GM18505 (cell line): ENCODE measurements around the gene MYO7A.

Experiments used
- ATAC-seq: cut with Tn5 transposase; IDR thresholded peaks from one replicate; pipeline ENCODE4 v1.9.1; 2021; ENCODE audit not compliant: unreplicated experiment
- POLR2A ChIP-seq: IDR thresholded peaks from 4 replicates; pipeline ENCODE4 v1.6.1; 2011; ENCODE audit warnings: borderline replicate concordance; ENCODE audit not compliant: insufficient read depth, insufficient read length; ENCODE audit errors: extremely low read depth

MYO7A gene

DNA sequence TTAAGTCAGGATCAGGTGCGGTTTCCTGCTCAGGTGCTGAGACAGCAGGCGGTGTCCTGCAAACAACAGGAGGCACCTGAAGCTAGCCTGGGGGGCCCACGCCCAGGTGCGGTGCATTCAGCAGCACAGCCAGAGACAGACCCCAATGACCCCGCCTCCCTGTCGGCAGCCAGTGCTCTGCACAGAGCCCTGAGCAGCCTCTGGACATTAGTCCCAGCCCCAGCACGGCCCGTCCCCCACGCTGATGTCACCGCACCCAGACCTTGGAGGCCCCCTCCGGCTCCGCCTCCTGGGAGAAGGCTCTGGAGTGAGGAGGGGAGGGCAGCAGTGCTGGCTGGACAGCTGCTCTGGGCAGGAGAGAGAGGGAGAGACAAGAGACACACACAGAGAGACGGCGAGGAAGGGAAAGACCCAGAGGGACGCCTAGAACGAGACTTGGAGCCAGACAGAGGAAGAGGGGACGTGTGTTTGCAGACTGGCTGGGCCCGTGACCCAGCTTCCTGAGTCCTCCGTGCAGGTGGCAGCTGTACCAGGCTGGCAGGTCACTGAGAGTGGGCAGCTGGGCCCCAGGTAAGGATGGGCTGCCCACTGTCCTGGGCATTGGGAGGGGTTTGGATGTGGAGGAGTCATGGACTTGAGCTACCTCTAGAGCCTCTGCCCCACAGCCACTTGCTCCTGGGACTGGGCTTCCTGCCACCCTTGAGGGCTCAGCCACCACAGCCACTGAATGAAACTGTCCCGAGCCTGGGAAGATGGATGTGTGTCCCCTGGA lies at the start of gene MYO7A:
MYO7A (plus strand) TSS at position 327 of the 772 bp plus-strand sequence. CDS start 2,389 bp downstream, outside the sequence.
- ATAC-seq: no peak
- TF ChIP-seq POLR2A: no peak

DNA sequence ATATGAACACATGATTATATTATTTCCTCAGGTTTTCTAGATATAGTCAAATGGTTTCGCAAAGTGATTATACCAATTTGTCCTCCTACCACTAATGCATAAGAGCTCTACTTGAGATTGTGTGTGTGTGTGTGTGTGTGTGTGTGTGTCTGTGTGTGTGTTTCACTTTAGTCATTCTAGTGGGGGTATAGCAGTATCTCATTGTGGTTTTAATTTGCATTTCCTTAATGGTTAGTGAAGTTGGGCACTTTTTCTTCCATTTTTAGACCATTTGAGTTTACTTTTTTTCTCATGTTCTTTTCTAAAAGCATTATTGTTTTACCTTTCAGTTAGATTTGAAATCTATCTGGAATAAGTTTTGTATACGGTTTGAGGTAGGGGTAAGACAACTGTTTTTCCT lies 48.4 kb upstream of the MYO7A start:
- no peak for TF ChIP-seq POLR2A
- no peak for ATAC-seq

DNA sequence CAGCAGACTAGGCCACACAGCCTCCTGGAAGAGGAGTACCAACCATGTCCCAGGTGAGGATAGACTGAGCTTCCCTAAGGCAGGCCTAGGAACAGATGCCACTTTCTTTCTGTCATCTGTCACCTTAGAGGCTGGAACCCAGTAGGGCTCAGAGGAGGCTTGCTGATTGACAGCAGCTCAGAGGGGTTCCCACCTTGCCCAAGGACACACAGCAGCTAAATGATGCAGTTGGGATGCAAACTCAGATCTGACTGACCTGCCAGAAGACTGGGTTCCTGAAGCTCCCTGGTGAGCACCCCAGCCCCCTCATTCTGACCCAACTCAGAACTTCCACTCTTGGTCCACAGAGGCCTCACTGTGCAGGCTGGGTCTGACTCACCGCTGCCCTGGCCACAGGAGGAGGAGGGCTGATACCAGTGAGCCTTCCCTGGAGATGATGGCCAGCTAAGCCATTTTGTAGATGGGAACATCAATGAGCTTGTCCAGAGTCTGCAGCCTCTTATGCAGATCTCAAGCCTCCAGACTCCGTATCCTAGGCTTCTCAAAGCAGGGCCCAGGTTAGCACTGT lies 47.3 kb upstream of the MYO7A start:
- no peak for ATAC-seq
- no peak for TF ChIP-seq POLR2A

DNA sequence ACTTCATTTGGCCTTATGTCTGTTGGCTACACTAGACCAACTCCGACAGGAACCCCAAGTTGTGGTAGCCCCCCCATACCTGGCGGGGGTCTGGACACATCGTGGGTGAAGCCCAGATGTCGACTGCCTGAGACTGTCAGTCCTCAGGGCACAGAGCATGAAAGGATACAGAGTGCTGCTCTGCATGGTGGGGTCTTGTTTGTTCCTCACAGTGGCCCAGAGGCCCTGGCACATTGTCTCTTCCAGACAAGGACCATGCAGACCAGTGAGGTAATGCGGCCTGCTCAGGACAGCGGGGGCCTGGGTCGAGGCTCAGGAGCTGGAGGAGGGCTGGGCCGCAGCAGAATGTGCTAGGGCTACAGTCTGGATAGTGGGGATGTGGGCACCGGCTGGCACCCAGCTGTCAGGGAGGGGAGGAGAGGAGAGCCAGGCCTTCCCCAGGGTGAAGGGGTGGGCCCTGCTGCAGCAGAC lies 46.6 kb upstream of the MYO7A start:
- ATAC-seq: no peak
- no peak for TF ChIP-seq POLR2A

DNA sequence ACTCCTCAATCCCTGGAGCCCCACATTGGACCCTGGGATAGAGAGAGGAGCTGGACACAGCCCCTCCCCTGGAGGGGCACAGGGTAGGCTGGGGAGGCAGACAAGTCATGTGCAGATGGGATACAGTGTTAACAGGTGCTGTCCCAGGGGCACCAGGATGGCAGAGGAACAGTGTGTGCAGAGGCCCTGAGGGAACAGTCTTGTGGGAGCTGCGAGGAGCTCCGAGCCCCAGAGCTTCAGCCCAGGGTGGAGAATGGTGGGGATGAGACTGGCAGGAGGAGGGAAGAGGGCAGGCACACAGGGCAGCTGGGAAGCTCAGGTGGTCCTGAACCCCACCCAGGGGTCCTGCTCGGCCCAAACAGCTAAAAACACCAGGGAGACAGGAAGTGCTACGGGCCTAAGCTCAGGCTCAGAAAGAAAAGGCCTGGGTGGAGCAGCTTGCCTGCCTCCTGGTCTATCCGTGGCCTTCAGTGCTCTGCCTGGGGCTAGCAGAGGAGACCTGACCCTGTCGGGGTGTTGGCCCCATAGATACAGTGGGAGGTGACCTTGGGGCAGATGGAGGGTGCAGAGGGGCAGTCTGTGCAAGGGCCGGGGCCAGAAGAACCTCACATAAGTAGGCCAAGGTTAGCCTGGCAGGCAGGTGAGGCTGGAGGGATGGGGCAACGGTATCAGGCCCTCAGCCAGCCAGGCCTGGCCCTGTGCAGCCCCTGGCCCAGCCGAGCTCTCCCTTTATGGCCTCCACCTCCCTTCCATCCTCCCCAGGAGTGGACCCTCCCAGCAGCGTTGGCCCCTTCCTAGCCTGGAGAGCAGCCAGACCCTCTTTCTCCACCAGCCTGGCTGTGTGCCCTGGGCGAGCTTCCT lies 45.8 kb upstream of the MYO7A start:
- no peak for TF ChIP-seq POLR2A
- ATAC-seq: no peak

DNA sequence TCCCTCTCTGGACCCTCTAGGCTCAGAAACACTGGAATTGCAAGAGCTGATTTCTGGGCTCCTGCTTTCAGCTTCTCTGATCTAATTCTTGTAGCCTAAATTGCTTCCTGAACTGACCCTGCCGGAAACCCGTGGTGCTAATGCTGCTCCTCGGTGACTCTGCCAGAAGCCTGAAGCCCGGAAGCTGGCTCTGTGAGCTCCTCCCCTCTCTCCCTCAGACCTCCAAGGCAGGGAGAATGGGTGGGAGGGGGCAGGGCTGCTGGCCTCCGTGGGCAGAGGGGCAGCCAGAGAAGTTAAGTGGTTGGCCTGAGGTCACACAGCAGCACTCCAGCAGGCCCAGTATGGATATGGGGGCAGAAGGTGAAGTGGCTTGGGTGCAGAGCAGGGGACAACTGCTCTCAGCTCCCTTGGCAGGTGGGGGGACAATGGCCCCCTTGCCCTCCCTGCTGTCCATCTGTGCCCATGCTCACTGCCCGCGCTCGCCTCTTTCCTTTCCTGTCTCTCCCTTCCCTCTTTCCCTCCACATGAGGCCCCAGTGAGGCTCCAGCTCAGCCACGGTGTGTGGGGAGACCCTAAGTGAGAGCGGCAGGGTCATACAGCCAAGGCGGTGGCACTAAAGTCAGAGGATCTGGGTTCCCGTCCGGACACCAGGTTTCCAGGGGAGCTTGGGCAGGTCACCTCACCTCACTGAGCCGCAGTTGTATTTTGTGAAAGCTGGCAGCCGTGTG lies 45.0 kb upstream of the MYO7A start:
- TF ChIP-seq POLR2A: no peak
- ATAC-seq: no peak

DNA sequence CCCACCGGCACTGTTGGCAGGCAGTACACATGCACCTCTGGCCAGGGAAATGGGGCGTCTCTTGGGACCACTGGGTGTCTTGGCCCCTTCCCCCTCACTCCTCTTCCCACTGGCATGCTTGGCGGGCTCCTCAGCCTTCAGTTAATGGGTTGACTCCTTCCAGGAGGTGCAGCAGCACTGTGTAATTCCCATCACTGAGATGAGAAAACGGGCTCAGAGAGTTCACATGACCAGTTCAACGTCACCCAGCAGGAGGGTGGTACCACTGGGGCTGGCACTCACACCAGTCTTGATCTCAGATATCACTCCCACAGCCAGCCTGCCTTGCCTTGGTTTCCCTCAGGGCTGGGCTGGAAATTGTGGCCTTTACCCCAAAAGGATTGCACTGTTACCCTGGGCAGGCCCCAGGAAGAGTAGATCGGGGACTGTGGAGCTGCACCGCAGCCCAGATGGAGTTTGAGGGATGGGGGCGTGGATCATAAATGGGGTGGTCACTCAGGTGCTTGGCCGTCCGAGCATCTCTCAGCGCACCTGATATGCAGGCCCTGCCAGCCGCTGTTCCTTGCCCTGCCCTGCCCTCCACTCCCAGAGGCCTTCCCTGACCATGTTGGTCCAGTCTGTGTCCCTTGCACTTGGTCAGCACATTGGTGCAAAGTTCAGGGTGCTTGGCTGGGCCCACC lies 44.3 kb upstream of the MYO7A start:
- ATAC-seq: no peak
- TF ChIP-seq POLR2A: no peak

DNA sequence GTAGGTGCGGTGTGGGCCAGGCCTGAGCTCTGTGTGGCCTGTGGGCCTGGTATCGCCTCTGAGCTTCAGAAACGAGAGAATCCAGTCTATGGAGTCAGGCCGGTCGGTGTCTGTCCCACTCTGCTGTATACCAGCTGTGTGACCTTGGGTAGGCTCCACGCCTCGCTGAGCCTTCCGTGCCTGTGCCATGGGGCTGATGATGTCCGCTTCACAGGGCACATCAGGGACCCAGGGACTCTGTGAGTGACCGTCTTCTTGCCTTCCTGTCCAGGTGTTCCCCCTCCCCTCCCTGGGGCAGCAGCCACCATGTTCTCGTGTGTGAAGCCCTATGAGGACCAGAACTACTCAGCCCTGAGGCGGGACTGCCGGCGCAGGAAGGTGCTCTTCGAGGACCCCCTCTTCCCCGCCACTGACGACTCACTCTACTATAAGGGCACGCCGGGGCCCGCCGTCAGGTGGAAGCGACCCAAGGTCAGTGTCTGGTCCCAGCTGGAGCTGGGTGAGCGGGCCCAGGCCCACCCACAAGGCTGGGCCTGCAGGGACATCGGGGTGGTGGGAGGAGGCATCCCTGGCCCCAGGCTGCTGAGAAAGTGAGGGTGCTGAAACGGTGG lies 43.4 kb upstream of the MYO7A start:
- no peak for TF ChIP-seq POLR2A
- no peak for ATAC-seq

DNA sequence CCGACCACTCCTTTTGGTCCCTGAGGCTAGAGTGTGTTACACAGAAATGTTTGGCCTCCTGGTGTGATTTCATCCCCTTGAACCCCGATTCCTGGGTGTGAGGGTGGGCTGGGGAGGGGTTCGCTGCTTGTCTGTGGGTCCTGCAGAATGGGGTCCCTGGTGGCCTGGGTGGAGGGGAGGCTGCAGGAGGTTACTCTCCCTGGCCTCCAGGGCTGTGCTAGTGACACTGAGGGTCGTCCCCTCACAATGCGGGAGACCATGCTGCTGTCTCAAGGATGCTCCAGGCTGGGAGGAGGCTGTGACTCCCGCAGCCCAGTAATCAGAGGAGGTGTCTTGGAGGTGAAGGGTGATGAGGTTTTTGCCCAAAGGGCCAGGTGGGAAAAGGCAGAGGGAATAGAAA lies 42.4 kb upstream of the MYO7A start:
- no peak for TF ChIP-seq POLR2A
- no peak for ATAC-seq

DNA sequence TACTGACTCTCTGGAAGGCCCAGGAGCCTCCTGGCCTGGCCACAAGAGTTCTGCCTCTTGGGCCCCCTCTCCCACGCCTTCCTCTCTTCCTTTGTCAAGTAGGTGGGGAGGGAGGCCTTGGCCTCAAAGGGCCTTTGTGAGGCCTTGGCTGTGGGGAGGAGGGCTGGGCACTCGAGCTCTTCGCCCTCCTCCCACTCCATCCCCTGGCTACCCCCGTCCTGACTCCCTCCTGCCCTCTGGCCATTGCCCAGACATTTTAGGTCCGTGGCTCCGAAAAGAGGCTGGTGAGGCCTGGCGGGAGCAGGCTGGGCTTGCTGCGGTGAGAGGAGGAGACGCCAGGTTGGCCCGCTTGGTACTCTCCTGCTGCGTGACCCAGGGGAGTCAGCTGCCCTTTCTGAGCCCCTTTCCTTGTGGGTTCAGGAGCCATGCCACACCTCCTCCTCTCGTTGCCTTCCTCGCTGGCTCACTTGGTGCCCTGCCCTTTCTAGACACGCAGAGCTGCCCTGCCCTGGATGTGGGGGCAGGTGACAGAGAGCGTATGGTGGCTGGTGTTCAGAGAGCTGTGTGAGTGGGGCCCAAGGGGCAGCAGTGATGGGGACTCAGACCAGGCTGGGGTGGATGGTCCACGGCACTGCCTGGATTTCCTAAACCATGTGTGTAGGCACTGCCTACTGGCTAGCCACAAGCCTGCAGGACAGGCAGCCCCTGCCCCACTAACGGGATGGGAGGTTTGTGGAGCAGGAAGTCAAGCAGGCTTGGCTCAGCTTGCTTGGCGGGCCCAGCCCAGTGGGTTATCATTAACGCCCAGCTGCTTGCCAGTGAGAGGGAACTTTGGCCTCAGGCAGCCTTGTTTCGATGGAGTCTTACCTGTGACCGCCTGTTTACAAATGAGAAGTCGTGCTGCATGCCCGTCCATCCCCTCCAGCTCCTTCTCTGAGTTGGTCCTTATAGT lies 41.2 kb upstream of the MYO7A start:
- ATAC-seq: no peak

DNA sequence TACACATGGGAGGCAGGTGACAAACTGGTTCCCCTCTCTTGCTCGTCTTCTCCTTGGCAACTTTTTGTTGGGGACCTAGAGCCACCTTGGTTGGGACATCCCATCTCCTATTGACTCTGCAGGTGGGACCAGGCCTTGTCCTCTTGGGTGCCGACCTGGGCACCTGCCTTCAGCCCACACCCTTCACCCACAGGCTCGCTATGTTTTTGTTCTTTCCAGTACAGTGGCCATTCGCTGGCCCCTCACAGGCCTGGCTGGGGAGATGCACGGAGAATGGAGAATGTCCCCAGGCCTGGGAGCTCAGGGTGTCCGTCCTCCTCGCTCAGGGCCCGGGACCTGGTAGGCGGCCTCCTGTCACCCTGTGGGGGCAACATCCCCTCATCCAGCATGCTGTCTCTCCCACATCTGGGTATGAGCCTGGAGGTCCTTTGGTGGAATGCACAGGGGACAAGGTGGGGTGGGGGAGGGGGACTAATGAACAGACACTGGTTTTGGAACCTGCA lies 40.3 kb upstream of the MYO7A start:
- TF ChIP-seq POLR2A: no peak
- ATAC-seq: no peak

More for the DNA sequence above, 41.2 kb upstream of the MYO7A start:
- TF ChIP-seq POLR2A: no peak

DNA sequence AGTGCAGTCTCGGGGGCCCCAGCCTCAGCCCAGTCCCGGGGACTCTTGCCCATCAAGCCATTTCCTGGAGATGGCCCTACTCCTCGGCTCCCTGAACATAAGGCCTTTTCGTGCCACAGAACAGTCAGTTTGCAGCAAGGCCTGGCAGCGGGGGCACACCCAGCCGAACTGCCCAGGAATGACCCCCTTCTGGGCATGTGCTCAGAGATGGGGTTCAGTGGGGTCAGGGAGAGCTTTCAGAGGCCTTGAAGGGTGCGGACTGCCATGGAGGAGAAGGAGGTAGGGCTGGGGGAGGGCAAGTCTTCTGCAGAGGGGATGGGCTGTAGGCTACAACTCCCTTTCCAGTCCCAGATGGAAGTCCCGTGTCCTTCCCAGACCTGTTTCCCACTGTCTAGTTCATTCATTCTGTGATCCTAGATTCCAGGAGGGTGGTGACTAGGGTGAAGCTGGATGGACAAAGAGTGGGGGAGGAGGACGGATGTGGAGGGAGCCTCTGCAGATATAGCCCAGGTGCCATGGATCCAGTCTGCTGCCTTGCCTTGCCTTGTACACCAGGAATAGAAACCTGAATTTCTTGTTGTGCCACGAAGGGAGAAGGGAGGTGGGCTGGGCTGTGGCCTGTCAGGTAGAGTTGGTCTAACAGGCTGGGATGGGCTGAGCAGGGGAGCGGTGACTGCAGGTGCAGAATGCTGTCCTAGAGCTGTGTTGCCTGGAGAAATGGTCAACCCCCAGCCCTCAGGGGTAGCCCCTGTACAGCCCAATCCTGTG lies 39.6 kb upstream of the MYO7A start:
- no peak for ATAC-seq
- TF ChIP-seq POLR2A: no peak
